T-helper 17 cell (primary cell): Measurements from ENCODE around the gene SDK1. TPM values are rescaled to one million over a fixed set of nuclear protein-coding genes. Genes with fewer than 3 reads are reported as not detected.

Source experiments
- ATAC-seq: fragments of 150-1000 bp; cut with Tn5 transposase; 2 replicates; pipeline ENCODE4 v1.10.0; 2021; ENCODE audit warnings: mild to moderate bottlenecking, moderate library complexity
- DNase-seq, 3 donors: peaks; one replicate each; pipeline versions ENCODE4 v3.0.0 to v3.0.0-alpha.2; 2020 to 2021
- H3K9me3 ChIP-seq: one replicate; pipeline ENCODE4 v1.7.0; 2013; ENCODE audit warnings: low read length, mild to moderate bottlenecking; ENCODE audit not compliant: control insufficient read depth, poor library complexity, severe bottlenecking
- H3K27ac Mint-ChIP-seq: one replicate; pipeline ENCODE4 v1.8.0; 2022; ENCODE audit warnings: mild to moderate bottlenecking, moderate library complexity, mixed read lengths
- H3K27me3 Mint-ChIP-seq: one replicate; pipeline ENCODE4 v1.8.0; 2022; ENCODE audit warnings: mixed read lengths
- H3K36me3 Mint-ChIP-seq: one replicate; pipeline ENCODE4 v1.8.0; 2022; ENCODE audit warnings: low read depth, mixed read lengths
- H3K4me1 Mint-ChIP-seq: one replicate; pipeline ENCODE4 v1.8.0; 2022; ENCODE audit warnings: mild to moderate bottlenecking, mixed read lengths
- H3K4me3 Mint-ChIP-seq: one replicate; pipeline ENCODE4 v1.8.0; 2022; ENCODE audit warnings: mild to moderate bottlenecking, moderate library complexity, mixed read lengths
- total RNA-seq, 4 donors: library from RNA in 2 of 4; stranded (reverse) in 2 of 4; gene quantifications; one replicate each; pipeline ENCODE4 v1.2.3 and lab custom pipeline; 2022 to 2026

Gene SDK1
- total RNA-seq, 2 donors from 2014 or later, result 0.12 to 0.13 TPM

- DNase-seq, result no peak
- Mint-ChIP-seq H3K27ac (no peak overlapping the region), H3K27me3 (peaks cover 29% of the 10 kb centered on the region)
Observed at GRCh38 chr7:4237296-4238235, 936.5 kb downstream of the SDK1 start.

GRCh38 chr7:4238861-4239260 is 937.8 kb downstream of the SDK1 start:
- H3K27ac Mint-ChIP-seq, result no peak overlapping the region
- H3K4me1 Mint-ChIP-seq, result peaks cover 8% of the 10 kb centered on the region
- peaks cover 29% of the 10 kb centered on the region for H3K27me3 Mint-ChIP-seq
- no peaks in the 10 kb centered on the region for H3K36me3 Mint-ChIP-seq
- no peak overlapping the region for H3K4me3 Mint-ChIP-seq
- no peaks in the 10 kb centered on the region for H3K9me3 ChIP-seq
- DNase-seq, result no peak
- ATAC-seq, result no peak

More at GRCh38 chr7:4237296-4238235, 936.5 kb downstream of the SDK1 start:
- H3K4me1 Mint-ChIP-seq, result peaks cover 8% of the 10 kb centered on the region
- no peak overlapping the region for H3K4me3 Mint-ChIP-seq
- H3K9me3 ChIP-seq, result no peaks in the 10 kb centered on the region
- H3K36me3 Mint-ChIP-seq, result peaks cover 2% of the 10 kb centered on the region
- no peak for ATAC-seq

- DNase-seq (no peak), ATAC-seq (no peak)
- Mint-ChIP-seq H3K4me3 (no peak overlapping the region), H3K4me1 (peaks cover 8% of the 10 kb centered on the region), H3K27me3 (peaks cover 29% of the 10 kb centered on the region), H3K27ac (no peak overlapping the region), H3K36me3 (no peaks in the 10 kb centered on the region)
- no peaks in the 10 kb centered on the region for H3K9me3 ChIP-seq
Observed at GRCh38 chr7:4240042-4240441, 939.0 kb downstream of the SDK1 start.

- H3K27me3 Mint-ChIP-seq, result peaks cover 28% of the 10 kb centered on the region
- DNase-seq (no peak), ATAC-seq (no peak)
- H3K4me1 Mint-ChIP-seq, result peaks cover 8% of the 10 kb centered on the region
- no peak overlapping the region for H3K4me3 Mint-ChIP-seq
- no peak overlapping the region for H3K27ac Mint-ChIP-seq
- no peaks in the 10 kb centered on the region for H3K9me3 ChIP-seq
- no peaks in the 10 kb centered on the region for H3K36me3 Mint-ChIP-seq
Observed at GRCh38 chr7:4240520-4241303, 939.7 kb downstream of the SDK1 start.

- Mint-ChIP-seq H3K4me3 (no peak overlapping the region), H3K4me1 (peaks cover 8% of the 10 kb centered on the region), H3K27ac (no peak overlapping the region), H3K36me3 (no peaks in the 10 kb centered on the region), H3K27me3 (peaks cover 22% of the 10 kb centered on the region)
- no peak for DNase-seq
- H3K9me3 ChIP-seq, result no peaks in the 10 kb centered on the region
- no peak for ATAC-seq
Observed at GRCh38 chr7:4241304-4241612, 940.2 kb downstream of the SDK1 start.

- Mint-ChIP-seq H3K4me1 (peaks cover 8% of the 10 kb centered on the region), H3K27me3 (peaks cover 18% of the 10 kb centered on the region), H3K4me3 (no peak overlapping the region), H3K27ac (no peak overlapping the region), H3K36me3 (no peaks in the 10 kb centered on the region)
- no peaks in the 10 kb centered on the region for H3K9me3 ChIP-seq
- no peak for ATAC-seq
- no peak for DNase-seq
Observed at GRCh38 chr7:4241791-4242190, 940.7 kb downstream of the SDK1 start.

- peaks cover 15% of the 10 kb centered on the region for H3K27me3 Mint-ChIP-seq
- ATAC-seq, result no peak
- H3K4me1 Mint-ChIP-seq, result peaks cover 8% of the 10 kb centered on the region
Observed at GRCh38 chr7:4242706-4243105, 941.7 kb downstream of the SDK1 start.

GRCh38 chr7:4244041-4244440 is 943.0 kb downstream of the SDK1 start:
- H3K27ac Mint-ChIP-seq, result no peak overlapping the region
- no peak overlapping the region for H3K4me3 Mint-ChIP-seq
- peaks cover 8% of the 10 kb centered on the region for H3K4me1 Mint-ChIP-seq
- ATAC-seq (no peak), DNase-seq (no peak)
- H3K36me3 Mint-ChIP-seq, result no peaks in the 10 kb centered on the region
- H3K9me3 ChIP-seq, result no peaks in the 10 kb centered on the region
- peaks cover 12% of the 10 kb centered on the region for H3K27me3 Mint-ChIP-seq

More at GRCh38 chr7:4242706-4243105, 941.7 kb downstream of the SDK1 start:
- no peaks in the 10 kb centered on the region for H3K36me3 Mint-ChIP-seq
- no peak overlapping the region for H3K4me3 Mint-ChIP-seq
- H3K9me3 ChIP-seq, result no peaks in the 10 kb centered on the region
- no peak for DNase-seq
- H3K27ac Mint-ChIP-seq, result no peak overlapping the region

GRCh38 chr7:4244635-4245034 is 943.6 kb downstream of the SDK1 start:
- ATAC-seq (no peak), DNase-seq (no peak)
- Mint-ChIP-seq H3K27ac (no peak overlapping the region), H3K27me3 (peaks cover 8% of the 10 kb centered on the region), H3K4me1 (peaks cover 8% of the 10 kb centered on the region), H3K36me3 (no peaks in the 10 kb centered on the region), H3K4me3 (no peak overlapping the region)
- H3K9me3 ChIP-seq, result no peaks in the 10 kb centered on the region

GRCh38 chr7:4245135-4245865 is 944.2 kb downstream of the SDK1 start:
- no peaks in the 10 kb centered on the region for H3K9me3 ChIP-seq
- H3K27ac Mint-ChIP-seq, result no peak overlapping the region
- no peak for ATAC-seq

GRCh38 chr7:4245866-4246470 is 944.9 kb downstream of the SDK1 start:
- Mint-ChIP-seq H3K27me3 (no peaks in the 10 kb centered on the region), H3K27ac (no peak overlapping the region), H3K4me1 (no peaks in the 10 kb centered on the region), H3K4me3 (no peak overlapping the region), H3K36me3 (no peaks in the 10 kb centered on the region)
- no peaks in the 10 kb centered on the region for H3K9me3 ChIP-seq
- no peak for DNase-seq
- ATAC-seq, result no peak

More at GRCh38 chr7:4245135-4245865, 944.2 kb downstream of the SDK1 start:
- Mint-ChIP-seq H3K4me1 (peaks cover 5% of the 10 kb centered on the region), H3K27me3 (peaks cover 4% of the 10 kb centered on the region), H3K4me3 (no peak overlapping the region), H3K36me3 (no peaks in the 10 kb centered on the region)
- no peak for DNase-seq

- Mint-ChIP-seq H3K27me3 (no peaks in the 10 kb centered on the region), H3K4me1 (no peaks in the 10 kb centered on the region), H3K36me3 (no peaks in the 10 kb centered on the region), H3K4me3 (no peak overlapping the region), H3K27ac (no peak overlapping the region)
- H3K9me3 ChIP-seq, result no peaks in the 10 kb centered on the region
- no peak for DNase-seq
- no peak for ATAC-seq
Observed at GRCh38 chr7:4246536-4246935, 945.5 kb downstream of the SDK1 start.
